ENCODE results near the gene POC1A. TPM values are rescaled to one million over a fixed set of nuclear protein-coding genes. Genes with fewer than 3 reads are reported as not detected.
A peak's percentile ranks its signal among the peaks of the same experiment; 100 is the strongest.

POC1A gene
- total and polyA plus RNA-seq, 3 donors from 2014 or later, result 16.7 to 36.1 (median 21.7) TPM

- TF ChIP-seq POLR2A (IDR thresholded peaks at IDR 0.05), result no peak
- TF ChIP-seq CTCF (IDR thresholded peaks at IDR 0.05), result no peak
- Histone ChIP-seq H3K4me3 (no peak overlapping the region), H3K9me3 (no peaks in the 10 kb centered on the region), H3K27me3 (no peaks in the 10 kb centered on the region), H3K27ac (peak overlapping the region; percentile 58 to 81), H3K4me1 (peaks cover 42% of the 10 kb centered on the region), H3K36me3 (ENCODE audit: low read depth, missing control alignments) (no peaks in the 10 kb centered on the region)
- 53 to 73% methylated on average over 3 to 8 of the region's 8 CpGs for WGBS, 2 donors
- intact Hi-C loops (cut with DNase I; ENCODE audit: low total_unique reads), result loop anchor here (5.0 to 10.0 kb wide), 2 partner anchors 47 to 71 kb away; no protein-coding TSS in a partner anchor
- peak; percentile 89 for DNase-seq
Observed at GRCh38 chr3:52051444-52051843, 102.8 kb downstream of the POC1A start.

DNA sequence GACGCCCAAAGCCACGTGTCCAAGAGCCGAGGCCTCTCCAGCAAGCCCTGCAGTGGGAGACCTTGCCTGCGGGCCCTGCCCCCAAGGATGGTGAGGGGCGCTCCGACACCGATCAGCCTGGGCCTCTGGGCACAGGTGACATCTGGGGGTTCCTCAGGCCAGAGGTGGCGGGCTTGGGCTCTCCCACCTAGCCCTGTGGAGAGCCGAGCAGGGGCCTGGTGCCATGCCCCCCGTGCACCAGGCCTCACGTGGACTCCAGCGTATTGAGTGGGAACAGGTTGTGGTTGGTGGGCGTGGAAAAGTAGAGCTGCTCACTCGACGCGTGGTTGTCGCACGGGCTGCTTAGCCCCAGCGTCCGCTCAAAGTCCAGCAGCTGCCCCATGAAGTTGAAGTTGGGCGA, 103.7 kb downstream of the POC1A start:
- Histone ChIP-seq H3K27ac (no peak overlapping the region), H3K4me1 (peaks cover 42% of the 10 kb centered on the region), H3K36me3 (ENCODE audit: low read depth, missing control alignments) (no peaks in the 10 kb centered on the region), H3K9me3 (no peaks in the 10 kb centered on the region), H3K27me3 (no peaks in the 10 kb centered on the region), H3K4me3 (no peak overlapping the region)
- intact Hi-C loops (cut with DNase I; ENCODE audit: low total_unique reads), result loop anchor here (5.0 to 10.0 kb wide), 2 partner anchors 46 to 72 kb away; no protein-coding TSS in a partner anchor
- no peak for DNase-seq
- TF ChIP-seq CTCF (IDR thresholded peaks at IDR 0.05) (no peak), POLR2A (IDR thresholded peaks at IDR 0.05) (no peak)
- 86 to 89% methylated on average over 20 to 21 of the region's 21 CpGs for WGBS, 2 donors

- no peaks in the 10 kb centered on the region for H3K36me3 ChIP-seq (ENCODE audit: low read depth, missing control alignments)
- H3K9me3 ChIP-seq, result no peaks in the 10 kb centered on the region
- intact Hi-C loops (cut with DNase I; ENCODE audit: low total_unique reads), result no loop called here
- H3K27ac ChIP-seq, result no peak overlapping the region
- no peaks in the 10 kb centered on the region for H3K27me3 ChIP-seq
- no peak overlapping the region for H3K4me3 ChIP-seq
- H3K4me1 ChIP-seq, result peaks cover 40% of the 10 kb centered on the region
- DNase-seq, result no peak
- TF ChIP-seq POLR2A (IDR thresholded peaks at IDR 0.05), result no peak
- no peak for TF ChIP-seq CTCF (IDR thresholded peaks at IDR 0.05)
- 75 to 88% methylated on average over 2 of the region's 2 CpGs for WGBS, 2 donors
Observed at GRCh38 chr3:52049503-52049902, 104.7 kb downstream of the POC1A start.

DNA sequence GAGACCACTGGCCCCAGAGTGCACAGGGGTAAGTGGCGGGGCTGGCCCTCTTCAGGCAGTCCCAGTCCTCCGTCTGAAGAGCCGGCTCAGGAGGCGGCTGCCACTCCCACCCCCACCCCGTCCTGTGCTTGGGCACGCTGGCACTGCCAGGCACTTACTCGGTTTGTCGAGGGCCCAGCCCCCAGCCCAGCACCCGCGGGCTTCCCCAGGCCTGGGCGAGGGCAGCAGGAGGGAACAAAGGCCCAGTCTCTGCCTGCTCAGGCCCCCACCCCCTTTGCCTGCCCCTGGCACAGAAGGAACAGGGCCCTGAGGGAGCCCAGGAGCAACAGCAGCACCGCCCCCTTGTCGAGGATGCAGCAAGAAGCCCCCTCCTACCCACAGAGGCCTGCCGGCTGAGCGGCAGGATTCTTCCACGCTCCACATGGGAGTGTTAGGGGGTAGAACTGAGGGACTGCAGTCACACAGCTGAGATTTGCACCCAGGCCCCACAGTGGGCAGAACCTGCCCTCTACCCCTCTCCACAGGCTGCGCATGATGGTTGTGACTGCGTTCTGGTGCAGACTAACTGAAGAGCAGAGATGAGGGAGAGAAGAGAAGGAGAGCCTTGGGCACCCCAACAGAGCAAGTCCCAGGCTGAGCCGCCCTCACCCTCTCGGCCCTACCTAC, 106.8 kb downstream of the POC1A start:
- DNase-seq, result no peak
- Histone ChIP-seq H3K36me3 (ENCODE audit: low read depth, missing control alignments) (no peaks in the 10 kb centered on the region), H3K27ac (no peak overlapping the region), H3K9me3 (no peaks in the 10 kb centered on the region), H3K4me3 (no peak overlapping the region), H3K27me3 (no peaks in the 10 kb centered on the region), H3K4me1 (peaks cover 20% of the 10 kb centered on the region)
- 78 to 87% methylated on average over 9 to 20 of the region's 20 CpGs for WGBS, 2 donors
- TF ChIP-seq POLR2A (IDR thresholded peaks at IDR 0.05) (no peak), CTCF (IDR thresholded peaks at IDR 0.05) (no peak)
- intact Hi-C loops (cut with DNase I; ENCODE audit: low total_unique reads), result no loop called here

GRCh38 chr3:52046902-52047239, 107.4 kb downstream of the POC1A start:
- intact Hi-C loops (cut with DNase I; ENCODE audit: low total_unique reads), result no loop called here
- Histone ChIP-seq H3K9me3 (no peaks in the 10 kb centered on the region), H3K27me3 (no peaks in the 10 kb centered on the region), H3K4me3 (no peak overlapping the region), H3K4me1 (peaks cover 14% of the 10 kb centered on the region), H3K27ac (no peak overlapping the region), H3K36me3 (ENCODE audit: low read depth, missing control alignments) (no peaks in the 10 kb centered on the region)
- no peak for DNase-seq
- WGBS, 2 donors, result 90 to 98% methylated on average over 7 of the region's 7 CpGs
- TF ChIP-seq CTCF (IDR thresholded peaks at IDR 0.05), result no peak
- no peak for TF ChIP-seq POLR2A (IDR thresholded peaks at IDR 0.05)

Measured in testis (tissue), 3 donors.